T-helper 1 cell (primary cell): Measurements from ENCODE around the gene MAST4.

Source experiments
- DNase-seq, 5 donors: peaks; one replicate each; pipeline ENCODE4 v3.0.0-alpha.2; 2012 to 2020

The MAST4 gene

DNA sequence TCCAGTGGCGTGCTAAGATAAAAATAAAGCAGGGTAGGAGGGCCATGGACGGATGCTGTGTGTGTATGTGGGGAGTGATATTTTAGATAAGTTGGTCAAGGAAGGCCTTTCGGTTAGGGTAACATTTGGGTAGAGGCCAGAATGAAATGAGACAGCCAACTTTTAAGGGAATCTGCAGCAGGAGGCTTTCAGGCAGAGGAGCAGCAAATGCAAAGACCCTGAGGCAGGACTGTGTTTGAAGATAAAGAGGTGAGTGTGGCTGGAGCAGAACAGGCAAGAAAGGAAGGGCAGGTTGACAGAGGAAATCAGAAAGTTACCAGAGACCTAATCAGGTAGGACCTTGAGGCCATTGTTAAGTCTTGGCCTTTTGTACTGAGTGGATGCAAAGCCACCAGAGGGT, 106.2 kb downstream of the MAST4 start:
- no peak for DNase-seq

DNA sequence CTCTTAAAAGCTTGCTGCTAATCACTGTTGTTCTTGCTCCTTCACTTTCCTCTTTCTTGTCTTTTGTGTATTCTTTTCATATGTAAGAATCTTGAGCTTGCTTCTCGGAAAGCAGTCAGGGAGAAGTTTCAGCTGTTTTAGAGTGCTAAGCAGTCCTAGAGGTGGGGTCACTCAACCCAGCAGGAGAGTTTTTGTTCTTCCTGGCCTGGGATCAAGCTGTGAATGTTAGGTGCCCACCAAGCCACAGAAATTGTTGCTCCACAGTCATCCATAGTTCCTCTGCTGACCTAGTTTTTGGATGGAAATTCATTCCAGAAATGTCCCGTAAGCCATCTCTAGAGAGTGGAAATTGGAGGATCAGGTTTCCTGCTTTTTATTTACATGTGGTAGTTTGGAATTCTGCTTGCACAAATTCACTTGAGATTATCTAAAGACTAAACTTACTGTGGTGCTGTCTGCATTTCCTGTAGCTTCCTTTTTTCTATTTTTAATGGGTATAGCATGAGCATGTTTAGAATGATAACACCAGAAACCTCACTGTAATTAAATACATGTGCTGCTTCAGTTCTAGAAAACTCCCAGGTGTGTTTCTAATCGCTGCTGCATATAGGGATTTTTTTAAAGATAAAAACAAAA, 108.7 kb downstream of the MAST4 start:
- no peak for DNase-seq

DNA sequence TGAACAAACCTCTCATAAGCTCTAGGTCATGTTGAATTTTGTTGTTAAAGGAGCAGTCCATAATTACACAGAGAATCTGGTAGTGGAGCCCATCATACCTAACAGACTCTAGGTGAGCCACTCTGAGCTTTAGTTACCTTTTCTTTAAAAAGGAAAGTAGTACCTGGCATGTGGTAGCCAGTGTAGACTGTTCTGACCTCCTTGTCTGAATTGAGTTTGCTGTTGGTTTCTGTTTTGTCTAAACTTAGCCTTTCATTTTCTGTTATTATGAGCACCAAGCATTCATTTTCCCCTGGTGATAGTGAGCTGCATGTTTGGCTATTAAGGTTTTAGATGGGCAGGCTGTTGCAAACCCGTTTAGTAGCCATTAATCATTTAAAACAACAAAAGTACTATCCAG, 112.2 kb downstream of the MAST4 start:
- no peak for DNase-seq

DNA sequence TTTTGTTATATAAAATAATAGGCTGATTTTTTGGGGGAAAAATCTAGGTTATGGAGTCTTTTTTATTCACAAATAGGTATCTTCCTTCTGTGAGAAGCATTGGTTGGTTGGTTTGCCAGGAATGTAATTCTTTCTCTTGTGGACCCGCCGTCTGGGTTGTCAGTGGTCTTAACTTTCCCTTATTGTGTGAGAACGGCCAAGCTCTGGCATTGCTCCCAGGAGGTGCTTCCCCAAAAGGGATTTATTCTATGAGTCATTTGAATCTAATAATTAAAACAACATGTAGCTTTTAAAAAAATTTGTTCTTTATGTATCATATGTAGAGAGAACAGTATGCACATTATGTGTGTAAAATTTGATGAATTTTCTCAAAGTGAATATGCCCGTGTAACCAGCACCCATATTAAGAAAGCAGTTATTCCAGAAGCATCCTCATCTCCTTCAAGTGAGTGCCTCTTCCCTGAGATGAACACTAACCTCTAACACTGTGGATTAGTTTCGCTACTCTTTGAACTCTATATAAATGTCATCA, 114.4 kb downstream of the MAST4 start:
- no peak for DNase-seq

DNA sequence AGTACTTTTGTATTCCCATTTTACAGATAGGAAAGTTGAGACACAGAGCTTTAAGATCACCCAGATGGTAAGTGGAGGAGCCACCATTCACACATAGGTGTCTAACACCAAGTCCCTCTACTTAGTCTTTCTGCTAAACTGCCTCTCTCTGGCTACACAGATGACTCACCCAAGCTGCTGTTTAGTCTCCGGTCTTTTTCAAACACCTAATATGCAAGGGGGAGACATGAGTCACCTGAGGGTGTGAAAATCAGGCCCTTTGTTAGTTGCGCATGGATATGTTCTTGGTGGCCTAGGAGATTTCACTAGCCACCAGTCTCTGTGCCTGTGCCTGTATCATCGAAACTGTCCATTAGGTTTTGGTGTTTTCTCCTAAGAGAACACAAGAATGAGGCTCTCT, 117.8 kb downstream of the MAST4 start:
- peak in 1 of 5 donors; percentile 39 for DNase-seq

DNA sequence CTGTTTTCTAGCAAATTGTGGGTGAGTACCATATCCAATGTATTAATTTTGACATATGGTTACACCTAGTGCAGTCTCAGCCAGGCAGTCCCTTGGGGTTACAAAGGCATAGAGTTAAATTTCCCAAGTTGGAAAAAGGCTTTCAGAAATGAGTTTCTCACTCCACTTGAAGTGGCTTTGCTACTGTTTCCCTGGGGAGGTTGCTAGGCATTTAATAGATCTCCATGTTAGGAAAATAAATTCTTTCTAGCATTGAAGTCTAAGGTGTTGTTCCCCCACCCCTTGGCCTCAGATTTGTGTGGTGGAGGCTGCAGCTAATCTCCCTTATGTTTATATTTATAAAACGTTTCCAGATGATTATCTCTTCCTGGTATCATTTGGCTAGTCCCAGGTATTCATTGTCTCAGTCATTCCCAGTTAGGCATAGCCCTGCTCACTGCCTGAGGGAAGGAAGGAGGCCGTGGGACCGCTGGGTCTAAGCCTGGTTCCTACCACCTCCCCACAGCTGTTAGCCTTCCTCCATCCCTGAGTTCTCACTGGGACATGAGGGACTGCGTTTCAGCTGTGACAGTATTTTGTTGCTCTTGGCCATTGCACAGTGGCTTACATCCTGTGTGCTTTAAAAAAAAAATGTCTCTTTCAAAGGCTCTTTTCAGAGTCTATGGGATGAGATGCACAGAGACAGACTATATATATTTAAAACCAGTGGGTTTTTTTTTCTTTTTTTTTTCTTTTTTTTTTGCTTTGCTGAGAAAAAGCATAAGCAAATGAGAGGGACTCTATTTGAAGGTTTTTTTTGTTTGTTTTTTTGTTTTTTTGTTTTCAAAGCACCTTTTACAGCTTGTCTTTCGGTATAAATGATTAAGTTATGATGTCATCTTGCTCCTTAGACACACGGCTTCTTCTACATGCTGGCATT, 121.5 kb downstream of the MAST4 start:
- no peak for DNase-seq

DNA sequence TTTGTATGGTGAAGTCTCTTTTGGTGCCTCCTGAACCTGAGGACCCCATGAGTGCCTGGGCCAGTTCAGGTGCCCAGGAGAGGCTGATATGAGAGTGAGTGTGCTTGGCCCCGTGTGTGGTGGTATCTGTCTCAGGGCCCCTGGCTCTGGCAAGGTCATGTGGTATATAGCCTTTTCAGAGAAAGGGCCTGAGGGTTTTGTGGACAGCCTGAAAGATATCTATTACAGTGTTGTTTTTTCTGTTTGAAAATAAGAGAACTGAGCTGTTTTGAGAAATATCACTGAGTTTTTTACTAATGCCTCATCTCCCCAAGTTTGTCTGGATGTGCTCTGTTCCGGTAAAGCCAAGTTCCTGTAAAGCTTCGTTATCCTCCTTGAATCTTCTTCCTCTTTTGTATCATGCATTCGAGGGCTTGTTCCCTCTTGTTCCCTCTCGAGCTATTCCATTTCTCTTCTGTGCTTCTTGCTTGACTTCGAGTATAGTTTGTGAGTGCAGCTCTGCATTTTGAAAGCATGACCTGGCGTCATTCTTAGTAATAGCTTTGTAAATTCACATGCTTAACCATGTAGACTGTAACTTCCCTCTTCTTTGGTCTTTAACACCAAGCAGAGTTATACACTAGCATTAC, 122.3 kb downstream of the MAST4 start:
- no peak for DNase-seq

DNA sequence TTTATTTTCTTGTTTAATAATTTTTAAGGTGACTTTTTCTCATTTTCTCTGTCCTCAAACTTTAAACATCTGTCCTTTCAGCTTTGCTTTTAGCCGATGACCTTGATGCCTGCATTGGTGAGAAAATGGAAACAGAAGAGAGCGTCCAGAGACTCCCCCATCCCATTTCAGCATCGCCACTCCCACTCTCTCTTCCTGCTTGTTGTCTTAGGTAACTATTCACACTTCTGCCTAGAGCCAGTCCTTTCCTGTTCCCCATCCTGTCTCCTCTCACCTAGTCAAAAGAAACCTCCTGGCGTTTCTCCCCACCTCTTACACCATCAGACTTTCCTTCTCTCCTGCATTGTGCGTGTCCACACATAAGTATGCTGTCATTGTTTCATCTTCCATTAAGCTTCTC, 124.6 kb downstream of the MAST4 start:
- DNase-seq = no peak

DNA sequence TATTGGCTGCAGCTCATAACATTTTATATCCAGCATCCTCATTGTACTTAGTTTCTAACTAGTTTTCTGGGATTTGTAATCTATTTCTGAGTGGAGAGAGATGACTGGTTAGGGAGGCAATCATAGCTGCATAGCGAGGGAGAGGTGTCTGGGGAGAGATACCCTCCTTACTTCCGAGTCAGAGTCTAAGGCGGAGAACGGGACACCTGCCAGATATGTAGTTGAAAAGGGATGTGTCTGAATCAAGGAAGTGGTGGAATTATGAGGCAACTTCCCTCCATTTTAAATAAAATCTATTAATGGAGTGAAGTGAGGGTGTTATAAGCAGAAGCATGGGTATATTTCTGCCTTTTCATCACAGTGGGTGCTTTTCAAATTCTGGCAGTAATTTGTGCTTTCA, 126.5 kb downstream of the MAST4 start:
- DNase-seq = no peak

DNA sequence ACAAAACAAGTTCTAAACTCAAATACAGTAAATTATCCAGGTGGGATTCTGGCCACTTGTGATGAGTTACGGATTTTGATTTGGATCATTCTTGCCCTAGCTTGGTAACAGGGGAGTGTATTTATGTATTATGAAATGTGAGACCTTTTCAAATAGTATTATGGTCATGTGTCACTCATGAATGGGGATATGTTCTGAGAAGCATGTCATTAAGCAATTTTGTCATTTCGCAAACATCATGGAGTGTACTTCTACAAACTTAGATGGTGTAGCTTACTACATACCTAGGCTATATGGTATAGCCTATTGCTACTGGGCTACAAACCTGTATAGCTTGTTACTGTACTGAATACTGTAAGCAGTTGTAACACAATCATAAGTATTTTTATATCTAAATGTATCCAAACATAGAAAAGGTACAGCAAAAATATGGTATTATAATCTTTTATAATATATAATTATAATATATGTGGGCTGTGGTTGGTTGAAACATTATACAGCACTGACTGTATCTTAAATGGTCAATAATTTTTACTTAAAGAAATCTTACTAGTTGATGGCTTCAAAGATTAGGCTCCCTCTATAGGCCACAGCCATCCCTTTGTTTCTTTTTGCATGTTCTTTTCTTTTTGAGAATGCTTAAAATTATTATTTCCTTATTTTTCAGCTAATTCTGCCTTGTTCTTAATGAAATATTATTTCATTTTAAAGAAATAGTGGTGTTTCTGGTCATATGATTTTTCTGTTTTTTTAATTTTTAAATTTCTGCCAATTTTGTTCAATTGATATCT, 128.4 kb downstream of the MAST4 start:
- DNase-seq = no peak

DNA sequence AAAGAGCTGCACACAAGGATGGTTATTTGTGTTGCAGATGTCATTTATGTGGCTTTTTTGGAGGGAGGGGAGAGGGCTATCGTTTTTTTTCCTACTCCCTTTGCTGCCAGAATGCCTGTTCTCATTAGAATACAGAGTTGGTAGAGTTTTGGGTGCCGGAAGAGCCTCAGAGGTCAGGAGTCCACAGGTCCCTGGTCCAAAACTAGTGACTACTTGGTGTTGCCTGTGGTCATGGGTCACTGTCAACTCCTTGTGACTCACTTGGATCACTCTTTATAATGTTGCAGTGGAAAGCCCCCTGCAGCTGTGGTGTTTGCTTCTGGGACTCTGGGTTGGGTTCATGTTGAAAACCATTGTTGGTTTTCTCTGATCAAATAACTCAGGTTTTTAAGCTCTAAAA, 131.4 kb downstream of the MAST4 start:
- no peak for DNase-seq

DNA sequence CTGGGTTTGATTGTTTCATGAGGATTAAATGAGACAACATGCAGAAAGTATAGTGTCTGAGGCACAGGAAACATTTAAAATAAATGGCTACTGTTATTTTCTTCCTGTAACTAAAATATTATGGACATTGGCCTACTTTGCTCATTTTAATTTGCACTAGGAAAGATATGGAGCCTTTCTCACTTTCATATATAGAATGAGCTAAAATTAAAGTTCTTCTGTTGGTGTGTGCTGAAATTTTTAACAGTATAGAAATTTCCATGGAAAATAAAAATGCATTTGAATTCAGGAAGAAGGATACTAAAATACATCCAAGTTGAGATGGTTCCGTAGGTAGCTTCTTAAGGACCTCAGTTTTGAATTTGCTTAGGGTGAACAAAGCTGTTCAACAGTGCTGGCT, 131.9 kb downstream of the MAST4 start:
- no peak for DNase-seq

DNA sequence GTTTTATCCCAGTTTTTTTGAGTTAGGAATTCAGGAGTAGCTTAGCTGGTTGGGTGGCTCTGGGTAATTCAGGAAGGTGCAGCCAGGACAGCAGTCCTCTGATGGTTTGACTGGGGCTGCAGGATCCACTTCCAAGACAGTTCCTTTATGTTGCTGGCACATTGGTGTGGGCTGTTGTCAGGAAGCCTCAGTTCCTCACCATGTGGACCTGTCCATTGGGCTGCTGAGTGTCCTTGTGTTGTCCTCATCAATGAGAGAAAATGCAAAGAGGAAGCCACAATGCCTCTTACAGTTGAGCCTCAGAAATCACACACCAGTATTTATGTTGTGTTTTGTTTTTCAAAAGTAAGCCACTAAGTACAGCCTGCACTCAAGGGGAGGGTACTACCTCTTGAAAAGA, 140.9 kb downstream of the MAST4 start:
- no peak for DNase-seq

DNA sequence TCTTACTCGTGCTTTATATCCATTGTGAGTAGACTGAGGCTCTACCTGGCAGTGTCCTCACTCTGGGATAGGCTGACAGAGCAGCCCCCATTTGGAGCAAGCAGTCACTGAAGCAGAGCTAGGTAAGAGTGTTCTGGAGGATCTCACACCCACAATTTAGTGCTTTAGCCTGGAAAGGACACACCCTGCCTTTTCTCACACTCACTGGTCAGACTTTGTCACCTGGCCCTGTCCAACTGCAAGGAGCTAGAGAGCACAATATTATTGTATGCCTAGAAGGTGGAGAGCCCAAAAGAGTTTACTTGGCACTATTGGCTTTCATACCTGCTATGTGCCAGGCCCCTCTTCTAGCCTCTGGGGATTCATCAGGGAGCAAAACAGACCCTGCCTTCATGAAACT, 141.9 kb downstream of the MAST4 start:
- DNase-seq = no peak

DNA sequence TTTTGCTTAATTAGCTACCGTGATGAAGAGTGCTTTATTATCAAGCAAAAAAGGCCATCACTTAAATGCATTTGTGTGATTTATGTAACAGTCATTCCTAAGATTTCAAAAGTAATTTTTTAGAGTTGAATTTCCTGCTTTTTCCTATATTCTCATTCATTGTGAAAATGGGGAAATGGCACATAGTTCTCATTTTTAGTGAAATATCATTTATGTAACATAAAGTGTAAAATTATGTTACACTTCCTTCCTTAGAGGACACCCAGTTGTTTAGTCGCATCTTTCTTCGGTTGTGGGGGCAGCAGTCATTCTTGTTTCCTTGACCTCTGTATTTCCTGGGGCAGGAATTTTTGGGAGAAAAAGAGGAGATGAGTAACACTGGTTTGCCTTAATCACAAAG, 142.8 kb downstream of the MAST4 start:
- DNase-seq = no peak

DNA sequence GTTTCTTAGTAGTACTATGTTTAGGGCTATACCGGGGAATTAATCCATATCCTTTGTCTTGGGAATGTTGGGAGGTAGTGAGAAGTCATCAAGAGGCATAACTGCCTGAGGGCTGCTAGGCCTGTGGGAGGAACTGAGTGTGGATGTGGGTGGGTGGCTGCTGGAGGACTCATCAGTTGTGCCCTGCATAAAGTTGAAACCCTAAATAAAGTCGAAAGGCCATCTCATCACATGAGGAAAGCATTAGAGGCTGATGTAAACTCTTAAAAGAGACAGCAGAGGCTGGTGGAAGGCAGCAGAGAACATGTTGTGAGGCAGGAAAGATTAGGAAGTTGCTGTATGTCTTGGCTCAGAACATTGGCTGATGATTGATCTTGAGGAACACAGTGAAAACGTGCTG, 143.8 kb downstream of the MAST4 start:
- no peak for DNase-seq

DNA sequence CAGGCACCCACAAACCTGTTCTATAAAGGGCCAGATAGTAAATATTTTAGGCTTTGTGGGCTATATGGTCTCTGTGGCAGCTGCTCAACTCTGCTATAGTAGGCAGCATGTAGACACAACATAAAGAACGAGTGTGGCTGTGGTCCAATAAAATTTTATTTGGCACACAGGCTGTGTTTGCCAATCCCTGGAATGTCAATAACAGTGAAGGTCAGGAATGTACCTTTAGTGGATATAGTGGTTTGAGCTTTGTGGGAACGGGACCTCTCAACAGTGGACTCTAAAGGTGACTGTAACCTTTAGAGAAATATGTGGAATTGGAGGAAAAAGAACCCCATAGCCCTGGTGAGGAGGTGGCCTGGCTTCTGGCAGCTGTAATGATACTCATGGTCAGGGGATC, 145.2 kb downstream of the MAST4 start:
- no peak for DNase-seq

DNA sequence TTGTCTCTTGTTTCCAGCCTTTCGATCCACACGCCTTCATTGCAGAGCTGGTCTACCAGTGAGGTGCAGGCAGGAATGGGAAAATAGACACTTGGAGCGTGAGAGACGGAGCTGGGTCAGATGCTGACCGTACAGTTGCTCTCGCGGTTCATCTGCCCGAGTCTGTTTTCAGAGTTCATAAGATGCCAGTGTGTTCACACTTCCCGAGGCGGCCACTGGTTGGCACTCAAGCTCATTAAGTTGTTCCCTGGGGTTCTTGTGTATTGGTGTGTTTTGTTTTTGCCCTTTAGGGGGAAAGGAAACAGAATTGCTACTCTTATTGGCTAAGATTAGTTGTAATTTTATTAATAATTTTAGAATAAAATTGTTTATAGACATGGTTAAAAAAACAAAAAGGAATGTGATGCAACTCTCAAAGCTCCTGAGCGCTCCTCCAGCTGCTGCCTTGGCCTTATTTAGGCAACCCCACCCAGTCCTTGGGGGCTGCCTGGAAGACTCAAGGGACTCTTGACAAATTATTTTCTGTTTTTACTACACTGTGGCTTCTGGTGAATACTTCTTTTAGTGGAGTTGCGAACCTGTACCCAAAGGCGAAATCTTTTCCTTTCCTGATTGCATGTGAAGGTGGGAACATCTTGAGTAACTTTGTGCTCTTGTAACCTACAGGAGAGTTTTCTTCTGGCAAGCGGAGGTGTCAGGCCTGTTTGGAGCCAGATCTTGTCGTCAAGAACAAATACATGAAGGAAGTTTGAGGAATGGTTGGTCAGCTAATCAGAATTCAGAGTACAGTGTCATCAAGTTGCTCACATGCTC, 146.1 kb downstream of the MAST4 start:
- peak in 1 of 5 donors; percentile 7 for DNase-seq

DNA sequence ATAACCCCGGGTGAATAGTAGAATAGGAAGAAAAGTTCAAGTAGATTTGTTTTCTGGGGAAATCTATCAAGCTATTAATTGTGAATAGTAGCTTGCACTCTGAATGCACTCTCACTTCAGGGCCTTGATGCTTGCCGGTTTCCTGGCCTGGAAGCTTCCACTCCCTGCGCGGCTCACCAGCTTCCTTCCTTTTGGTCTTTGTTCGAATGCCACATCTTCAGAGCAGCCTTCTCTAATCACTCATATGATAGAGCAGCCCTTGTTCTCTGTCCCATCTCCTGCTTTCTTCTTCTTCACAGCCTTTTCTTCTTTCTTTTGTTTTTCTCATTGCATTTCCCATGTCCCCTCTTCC, 146.7 kb downstream of the MAST4 start:
- no peak for DNase-seq

DNA sequence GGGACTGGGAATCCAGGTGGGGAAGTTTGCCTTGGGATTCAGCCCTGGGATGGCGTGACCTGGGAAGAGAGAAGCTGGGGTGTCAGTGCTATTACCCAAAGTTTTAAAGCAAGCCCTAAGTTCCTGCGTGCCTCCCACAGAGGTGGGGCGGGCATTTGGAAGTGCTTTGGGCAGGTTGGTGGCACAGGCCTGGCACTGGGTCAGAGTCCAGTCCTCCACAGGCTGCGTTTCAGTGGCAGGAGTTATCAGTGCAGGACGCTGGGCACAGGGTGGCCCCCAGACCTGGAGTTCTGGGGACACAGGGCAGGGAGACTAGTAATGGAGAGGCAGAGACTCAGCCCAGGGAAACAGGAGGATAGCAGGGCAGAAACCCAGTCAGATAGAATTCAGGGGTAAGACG, 147.2 kb downstream of the MAST4 start:
- DNase-seq = no peak

DNA sequence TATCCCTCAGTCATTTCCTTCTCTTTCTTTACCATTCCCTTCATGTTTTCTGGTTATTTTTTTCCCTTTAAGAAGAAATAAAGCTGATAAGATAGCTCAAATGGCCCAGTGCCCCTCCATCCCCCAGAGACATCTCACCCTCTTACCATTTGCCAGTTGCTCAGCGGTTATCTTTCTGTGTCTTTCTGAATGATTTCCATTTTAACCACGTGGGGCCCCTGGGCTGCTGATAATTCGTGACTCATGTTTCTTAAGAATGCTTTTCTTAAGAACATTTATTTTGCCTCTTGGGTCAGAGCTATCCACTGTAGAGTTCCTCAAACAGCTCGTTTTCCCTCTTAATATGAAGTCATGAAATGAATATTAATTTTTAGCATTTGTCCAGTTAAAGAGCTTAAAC, 147.8 kb downstream of the MAST4 start:
- DNase-seq = no peak

DNA sequence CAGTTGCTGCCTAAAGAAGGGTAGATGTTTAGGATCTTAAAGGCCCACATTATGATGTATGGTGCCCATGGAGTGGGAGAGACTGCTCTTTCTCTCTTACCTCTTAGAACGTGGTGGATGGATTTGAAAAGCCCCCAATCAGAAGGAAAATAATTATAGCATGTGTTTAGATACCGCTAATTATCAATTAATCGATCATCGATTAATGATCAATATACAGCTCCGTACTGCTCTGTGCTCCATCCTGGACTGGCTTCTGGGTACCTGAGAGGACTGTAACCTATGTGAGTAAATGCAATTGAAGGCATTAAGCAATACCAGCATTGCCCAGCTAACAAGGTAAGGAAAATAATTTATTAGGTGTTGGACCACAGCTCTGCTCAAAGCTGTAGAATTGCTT, 149.1 kb downstream of the MAST4 start:
- DNase-seq = no peak
